CD4-positive, alpha-beta T cell (primary cell): Measurements from ENCODE around the gene LRRTM4. TPM values are rescaled to one million over a fixed set of nuclear protein-coding genes. Genes with fewer than 3 reads are reported as not detected.

Experiments
- ATAC-seq: fragments of 200-7000 bp; cut with Tn5 transposase; one replicate; pipeline ENCODE4 v1.10.0; 2022; ENCODE audit warnings: mild to moderate bottlenecking; ENCODE audit not compliant: poor library complexity
- CTCF ChIA-PET: fragments of 350-600 bp; sonication (Branson Sonifier 250); formaldehyde crosslinking; loops from one replicate; lab custom pipeline; 2021; ENCODE audit warnings: antibody characterized with exemption, inconsistent platforms; lab: Charles Lee
- POLR2A ChIA-PET: fragments of 350-600 bp; sonication (Branson Sonifier 250); formaldehyde crosslinking; loops from one replicate; lab custom pipeline; 2021; ENCODE audit warnings: antibody characterized with exemption, inconsistent platforms; lab: Charles Lee
- DNase-seq, 14 experiments: peaks; one replicate each; pipeline ENCODE4 v3.0.0-alpha.2; 2013 to 2020; ENCODE audit warnings: mixed read lengths in 2 of 14
- H3K27ac ChIP-seq, 2 donors: one replicate each; pipeline versions ENCODE4 v1.5.1 to v1.7.0; 2013; ENCODE audit warnings: low read length in 2 of 2, low read depth in 1 of 2, mild to moderate bottlenecking in 1 of 2
- H3K27me3 ChIP-seq, 2 experiments: 1 replicate in 1 of 2; 2 replicates in 1 of 2; pipeline versions ENCODE4 v1.6.1 to v1.7.0; 2013; ENCODE audit warnings: low read length in 2 of 2, control low read depth in 1 of 2, mild to moderate bottlenecking in 1 of 2, moderate library complexity in 1 of 2; ENCODE audit not compliant: insufficient read depth in 2 of 2, control insufficient read depth in 1 of 2
- H3K36me3 ChIP-seq: one replicate; pipeline ENCODE4 v1.6.1; 2013; ENCODE audit warnings: low read length, control low read depth; ENCODE audit not compliant: insufficient read depth
- H3K4me1 ChIP-seq: one replicate; pipeline ENCODE4 v1.6.1; 2013; ENCODE audit warnings: low read length, control low read depth; ENCODE audit not compliant: insufficient read depth
- H3K4me3 ChIP-seq: one replicate; pipeline ENCODE4 v1.5.1; 2013; ENCODE audit warnings: mild to moderate bottlenecking, low read length, moderate library complexity
- H3K9me3 ChIP-seq, 2 experiments: 1 replicate in 1 of 2; 2 replicates in 1 of 2; pipeline versions ENCODE4 v1.6.1 to v1.7.0; 2013; ENCODE audit warnings: low read length in 2 of 2, mild to moderate bottlenecking in 2 of 2, control low read depth in 1 of 2, moderate library complexity in 1 of 2; ENCODE audit not compliant: control insufficient read depth in 1 of 2, insufficient read depth in 1 of 2
- H3K27ac Mint-ChIP-seq: one replicate; pipeline ENCODE4 v1.8.0; 2020; ENCODE audit warnings: mixed read lengths
- H3K27me3 Mint-ChIP-seq: one replicate; pipeline ENCODE4 v1.8.0; 2021; ENCODE audit warnings: mixed read lengths
- H3K36me3 Mint-ChIP-seq: one replicate; pipeline ENCODE4 v1.8.0; 2021; ENCODE audit warnings: low read depth, mixed read lengths
- H3K4me1 Mint-ChIP-seq: one replicate; pipeline ENCODE4 v1.8.0; 2021; ENCODE audit warnings: low read depth, mixed read lengths
- H3K4me3 Mint-ChIP-seq: one replicate; pipeline ENCODE4 v1.8.0; 2020; ENCODE audit warnings: mild to moderate bottlenecking, mixed read lengths
- H3K9me3 Mint-ChIP-seq: one replicate; pipeline ENCODE4 v1.8.0; 2020; ENCODE audit warnings: mixed read lengths
- CTCF ChIP-seq: fragments of 200-600 bp; IDR thresholded peaks from one replicate; pipeline ENCODE4 v1.8.0; 2022; ENCODE audit warnings: antibody characterized with exemption, mild to moderate bottlenecking
- intact Hi-C, 2 experiments: fragments of 100-400 bp; cut with DNase I in 1 of 2; cut with micrococcal nuclease in 1 of 2; formaldehyde crosslinking; loops; one replicate each; pipeline versions ENCODE4 v1.15.1 to v1.9.0; 2023 to 2025; cut with DNase I, micrococcal nuclease
- total RNA-seq, 174 experiments: library from RNA in 2 of 174; stranded (reverse) in 2 of 174; gene quantifications; one replicate each; pipeline ENCODE4 v1.2.3 and lab custom pipeline; 2021 to 2026

Gene LRRTM4
- total RNA-seq, 2 experiments from 2014 or later, result not detected

GRCh38 chr2:77487074-77487803, 34.9 kb downstream of the LRRTM4 start:
- Histone ChIP-seq H3K27ac (no peak overlapping the region), H3K36me3 (no peaks in the 10 kb centered on the region), H3K4me3 (no peak overlapping the region), H3K27me3 (no peaks in the 10 kb centered on the region), H3K4me1 (no peaks in the 10 kb centered on the region), H3K9me3 (peaks cover 0 to 25% of the 10 kb centered on the region in 2 experiments)
- Mint-ChIP-seq H3K27ac (no peak overlapping the region), H3K9me3 (peaks cover 3% of the 10 kb centered on the region), H3K36me3 (no peaks in the 10 kb centered on the region), H3K4me1 (no peaks in the 10 kb centered on the region), H3K27me3 (no peaks in the 10 kb centered on the region), H3K4me3 (no peak overlapping the region)
- CTCF ChIA-PET, result no interaction called here
- intact Hi-C loops, result no loop called here
- TF ChIP-seq CTCF, result no peak
- POLR2A ChIA-PET, result no interaction called here
- DNase-seq (peak in 1 of 14 experiments; percentile 6), ATAC-seq (no peak)

GRCh38 chr2:77484026-77484425, 38.1 kb downstream of the LRRTM4 start:
- no peaks in the 10 kb centered on the region for H3K4me1 Mint-ChIP-seq
- no peaks in the 10 kb centered on the region for H3K27me3 Mint-ChIP-seq
- Histone ChIP-seq H3K4me3 (no peak overlapping the region), H3K27ac (no peak overlapping the region), H3K9me3 (peaks cover 0 to 21% of the 10 kb centered on the region in 2 experiments), H3K27me3 (no peaks in the 10 kb centered on the region), H3K4me1 (no peaks in the 10 kb centered on the region), H3K36me3 (no peaks in the 10 kb centered on the region)
- no peak overlapping the region for H3K4me3 Mint-ChIP-seq
- TF ChIP-seq CTCF, result no peak
- ATAC-seq, result no peak
- ChIA-PET CTCF (no interaction called here), POLR2A (no interaction called here)
- no peak for DNase-seq
- H3K9me3 Mint-ChIP-seq, result peaks cover 6% of the 10 kb centered on the region
- H3K27ac Mint-ChIP-seq, result no peak overlapping the region
- no peaks in the 10 kb centered on the region for H3K36me3 Mint-ChIP-seq
- intact Hi-C loops, result no loop called here

- ChIA-PET CTCF (no interaction called here), POLR2A (no interaction called here)
- Histone ChIP-seq H3K4me1 (no peaks in the 10 kb centered on the region), H3K27ac (no peak overlapping the region), H3K4me3 (no peak overlapping the region), H3K27me3 (no peaks in the 10 kb centered on the region), H3K9me3 (peaks cover 0 to 9% of the 10 kb centered on the region in 2 experiments), H3K36me3 (no peaks in the 10 kb centered on the region)
- Mint-ChIP-seq H3K36me3 (no peaks in the 10 kb centered on the region), H3K27ac (no peak overlapping the region), H3K4me3 (no peak overlapping the region), H3K9me3 (peaks cover 9% of the 10 kb centered on the region), H3K27me3 (no peaks in the 10 kb centered on the region), H3K4me1 (no peaks in the 10 kb centered on the region)
- intact Hi-C loops, result no loop called here
- TF ChIP-seq CTCF, result no peak
- ATAC-seq (no peak), DNase-seq (no peak)
Measured at GRCh38 chr2:77479895-77480294, 42.3 kb downstream of the LRRTM4 start.
